HepG2 (cell line): ENCODE measurements around the gene SH3D19. TPM values are rescaled to one million over a fixed set of nuclear protein-coding genes. Genes with fewer than 3 reads are reported as not detected.
A peak's percentile ranks its signal among the peaks of the same experiment; 100 is the strongest.

Experiments used
- ATAC-seq: fragments of 200-7000 bp; cut with Tn5 transposase; 3 replicates; pipeline ENCODE4 v1.9.1; 2020; ENCODE audit warnings: mild to moderate bottlenecking, moderate library complexity
- BruUV-seq: library from RNA; stranded (reverse); fragments of 400-500 nt; replicated peaks from 2 replicates; lab custom pipeline; 2021; lab: Mats Ljungman, UMichigan
- CTCF ChIA-PET: fragments of 300-600 bp; formaldehyde crosslinking; extraction: SDS; loops from one replicate; lab custom pipeline; 2021; ENCODE audit warnings: low total read pairs, inconsistent platforms, low intra/inter-chr PET ratio; lab: Yijun Ruan, JAX
- POLR2A ChIA-PET: fragments of 350-600 bp; sonication (Branson Sonifier 250); formaldehyde crosslinking; loops from one replicate; lab custom pipeline; 2020; ENCODE audit warnings: antibody characterized with exemption, inconsistent platforms; lab: Yijun Ruan, JAX
- DNase-seq: peaks from one replicate; pipeline ENCODE4 v3.0.0-alpha.2; 2015; ENCODE audit warnings: low spot score
- FAIRE-seq: peaks from 3 replicates; lab custom pipeline; 2011; peaks lifted over from hg19 to GRCh38; lab: Jason Lieb, UNC
- H2AFZ ChIP-seq: one replicate; pipeline ENCODE4 v1.6.1; 2011; ENCODE audit warnings: low read length, inconsistent platforms
- H3K27ac ChIP-seq: fragments of 300-600 bp; 3 replicates; pipeline ENCODE4 v1.8.0; 2011; ENCODE audit warnings: mixed run types, mild to moderate bottlenecking, mixed read lengths, low read length, inconsistent platforms; ENCODE audit not compliant: insufficient read depth; ENCODE audit errors: extremely low read length
- H3K27me3 ChIP-seq, 2 experiments: fragments of 200-600 bp in 1 of 2; 2 replicates in 1 of 2; 3 replicates in 1 of 2; pipeline versions ENCODE4 v1.6.0 to v1.8.0; 2011; ENCODE audit warnings: low read length in 2 of 2, mild to moderate bottlenecking in 2 of 2, moderate library complexity in 2 of 2, inconsistent platforms in 1 of 2; ENCODE audit not compliant: insufficient read depth in 2 of 2, control insufficient read depth in 1 of 2
- H3K36me3 ChIP-seq, 2 experiments: fragments of 200-600 bp in 1 of 2; replicated peaks in 1 of 2; 2 replicates in 1 of 2; 3 replicates in 1 of 2; pipeline versions ENCODE4 v1.5.1 to v1.8.0; 2011; ENCODE audit warnings: low read length in 2 of 2, inconsistent platforms in 1 of 2; ENCODE audit not compliant: insufficient read depth in 2 of 2, control insufficient read depth in 1 of 2
- H3K4me1 ChIP-seq: 2 replicates; pipeline ENCODE4 v1.5.1; 2012; ENCODE audit warnings: low read length, inconsistent platforms; ENCODE audit not compliant: insufficient read depth
- H3K4me2 ChIP-seq: 2 replicates; pipeline ENCODE4 v1.6.0; 2011; ENCODE audit warnings: low read depth, low read length, inconsistent platforms
- H3K4me3 ChIP-seq, 3 experiments: fragments of 200-600 bp in 1 of 3; sonication (generic), shearing (Covaris generic) in 1 of 3; replicated peaks in 1 of 3; 2 replicates each; pipeline ENCODE4 v1.5.1; 2011 to 2016; ENCODE audit warnings: low read length in 3 of 3, inconsistent platforms in 2 of 3, low read depth in 2 of 3, mild to moderate bottlenecking in 2 of 3, control low read depth in 1 of 3, mixed read lengths in 1 of 3; ENCODE audit not compliant: insufficient read depth in 1 of 3
- H3K79me2 ChIP-seq: one replicate; pipeline ENCODE4 v1.6.1; 2011; ENCODE audit warnings: low read length, inconsistent platforms; ENCODE audit not compliant: insufficient read depth
- H3K9ac ChIP-seq: 2 replicates; pipeline ENCODE4 v1.6.0; 2011; ENCODE audit warnings: mild to moderate bottlenecking, low read depth, low read length, inconsistent platforms; ENCODE audit not compliant: insufficient read depth
- H3K9me3 ChIP-seq: 2 replicates; pipeline ENCODE4 v1.5.1; 2012; ENCODE audit warnings: mild to moderate bottlenecking, low read length
- H4K20me1 ChIP-seq: 2 replicates; pipeline ENCODE4 v1.6.0; 2011; ENCODE audit warnings: inconsistent platforms, mild to moderate bottlenecking, low read length, moderate library complexity; ENCODE audit not compliant: insufficient read depth
- CEBPB ChIP-seq: IDR thresholded peaks from 2 replicates; pipeline ENCODE4 v1.6.1; 2011; ENCODE audit warnings: low read depth, low read length, improper control_type of control experiment, borderline replicate concordance
- KLF15 ChIP-seq: sonication (generic); formaldehyde crosslinking; IDR thresholded peaks from 2 replicates; pipeline ENCODE4 v1.8.1; 2023; ENCODE audit warnings: borderline replicate concordance, mild to moderate bottlenecking, inconsistent platforms, missing genetic modification reagents, mixed read lengths
- MAFF ChIP-seq: IDR thresholded peaks from 2 replicates; pipeline ENCODE4 v1.6.1; 2011; ENCODE audit warnings: low read depth, low read length, improper control_type of control experiment
- MAFK ChIP-seq, 2 experiments: IDR thresholded peaks in 1 of 2; conservative IDR thresholded peaks in 1 of 2; 2 replicates each; pipeline ENCODE4 v1.6.1; 2011; ENCODE audit warnings: improper control_type of control experiment in 2 of 2, low read length in 2 of 2
- NFKBIZ ChIP-seq: IDR thresholded peaks from 2 replicates; pipeline ENCODE4 v1.6.1; 2018; ENCODE audit warnings: missing genetic modification reagents, missing compliant biosample characterization
- POLR2A ChIP-seq, 2 experiments: IDR thresholded peaks; 2 replicates each; pipeline ENCODE4 v1.6.1; 2011; ENCODE audit warnings: low read depth in 2 of 2, low read length in 2 of 2, mild to moderate bottlenecking in 1 of 2, moderate library complexity in 1 of 2; ENCODE audit not compliant: insufficient read depth in 1 of 2
- POLR2AphosphoS2 ChIP-seq: IDR thresholded peaks from 2 replicates; pipeline ENCODE4 v1.6.1; 2011; ENCODE audit warnings: low read depth, low read length, improper control_type of control experiment
- RBFOX2 ChIP-seq: fragments of 200-400 bp; formaldehyde crosslinking; IDR thresholded peaks from 2 replicates; pipeline ENCODE4 v1.6.1; 2017; ENCODE audit warnings: low read depth, mild to moderate bottlenecking, low read length
- RBM22 ChIP-seq: fragments of 200-400 bp; formaldehyde crosslinking; optimal IDR thresholded peaks from 2 replicates; pipeline ENCODE3; 2017; ENCODE audit warnings: mild to moderate bottlenecking, low read length, moderate library complexity
- WGBS: methylation state at CpG from one replicate; pipeline ENCODE4 v1.1.6; 2017; ENCODE audit warnings: low lambda C conversion rate; 5-methylcytosine and 5-hydroxymethylcytosine counted together
- in situ Hi-C: cut with HindIII; loops from 2 replicates; pipeline ENCODE4 v1.10.0; 2017; ENCODE audit warnings: low pct_unique_long_range_greater_than_20kb; ENCODE audit not compliant: extremely low pct_ligation_motif_present
- intact Hi-C: fragments of 100-400 bp; cut with micrococcal nuclease; formaldehyde crosslinking; loops from one replicate; pipeline ENCODE4 v1.10.0; 2022; ENCODE audit not compliant: unreplicated experiment
- polyA plus RNA-seq, 8 experiments: library from polyadenylated mRNA; depleted of rRNA in 3 of 8; stranded (reverse) in 7 of 8; unstranded in 1 of 8; fragments of >200 nt; fragmentation: Illumina TruSeq in 4 of 8; extraction: Trizol in 4 of 8; gene quantifications; 2 replicates each; pipeline versions ENCODE4 v1.2.1 to v1.2.3, GENCODE V29; 2011 to 2016; ENCODE audit warnings: low read depth in 4 of 8, missing spikeins in 1 of 8, mixed read lengths in 1 of 8; ENCODE audit not compliant: insufficient read depth in 1 of 8
- total RNA-seq, 5 experiments: library from RNA; depleted of rRNA; stranded (reverse); fragments of >200 nt; fragmentation: Illumina TruSeq; extraction: Trizol; gene quantifications; 2 replicates each; pipeline ENCODE4 v1.2.3, GENCODE V29; 2016; ENCODE audit warnings: low read depth in 1 of 5

Gene SH3D19
- total and polyA plus RNA-seq, 2 of the 13 experiments (the other 11 are each of a cell fraction or from before 2014, with no cell fraction given) = 31.2 to 38.0 TPM

DNA sequence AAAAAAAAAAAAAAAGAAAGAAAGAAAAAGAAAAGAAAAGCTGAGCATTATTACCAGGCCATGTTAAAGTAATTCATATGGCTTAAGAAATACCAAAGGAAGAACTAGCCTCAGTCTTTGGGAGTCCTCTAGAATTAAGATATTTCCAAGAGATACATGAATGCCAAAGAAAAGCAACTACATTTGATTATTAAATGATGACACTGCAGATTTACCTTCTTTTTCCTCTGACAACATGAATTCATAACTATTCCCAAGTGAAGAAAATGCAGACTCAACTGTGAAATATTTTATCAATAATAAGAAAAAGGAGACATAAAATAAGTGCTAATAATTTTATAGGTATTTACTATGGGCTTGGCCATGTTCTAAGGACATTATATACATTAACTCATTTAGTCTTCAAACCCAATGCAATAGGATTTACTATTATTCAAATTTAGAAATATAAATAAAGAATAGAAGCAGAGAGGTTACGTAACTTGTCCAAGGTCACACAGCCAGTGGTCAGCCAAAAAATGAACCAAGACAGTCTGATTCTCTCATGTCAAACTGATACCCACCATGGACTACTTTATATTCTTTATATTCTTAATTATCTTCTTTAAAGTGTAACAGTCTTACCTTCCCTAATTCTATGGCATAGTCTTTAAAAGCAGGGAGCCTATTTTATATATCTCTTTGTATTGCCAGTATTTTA lies 6.9 kb downstream of the SH3D19 start:
- CTCF ChIA-PET = no interaction called here
- no peaks in the 10 kb centered on the region for H3K9me3 ChIP-seq
- H2AFZ ChIP-seq = no peak overlapping the region
- no TSS peak for BruUV-seq
- no peak overlapping the region for H3K9ac ChIP-seq
- DNase-seq = no peak
- no peak overlapping the region for H3K4me2 ChIP-seq
- H3K4me1 ChIP-seq = peaks cover 88% of the 10 kb centered on the region
- H3K4me3 ChIP-seq = no peak overlapping the region
- no peak for FAIRE-seq
- peaks cover 71% of the 10 kb centered on the region for H4K20me1 ChIP-seq
- WGBS = 93% methylated on average over 1 of the region's 1 CpG
- H3K27ac ChIP-seq = no peak overlapping the region
- H3K79me2 ChIP-seq = peaks cover 100% of the 10 kb centered on the region
- intact Hi-C loops = no loop called here
- POLR2A ChIA-PET = no interaction called here
- H3K36me3 ChIP-seq = peaks cover 5 to 36% of the 10 kb centered on the region in 2 experiments
- in situ Hi-C loops = no loop called here
- ATAC-seq = no peak
- no peaks in the 10 kb centered on the region; a peak in 1 of 5 replicates for H3K27me3 ChIP-seq
- TF ChIP-seq RBFOX2 = peak; percentile 66
- TF ChIP-seq POLR2AphosphoS2 = peak; percentile 81; the same call in 1 of the 2 replicates
- TF ChIP-seq NFKBIZ = no peak
- peak; percentile 66 for TF ChIP-seq RBM22
- TF ChIP-seq CEBPB = 0 out of 2 replicates have a peak, but pooled peaks have one; percentile 15
- 0 out of 4 replicates have a peak, but pooled peaks of 1 of the 2 experiments have one; percentile 33 for TF ChIP-seq POLR2A (IDR thresholded peaks at IDR 0.05; ENCODE audit: insufficient read depth in 1 of 2, low read depth in 2 of 2, low read length in 2 of 2)
- TF ChIP-seq MAFF = peak; percentile 97
- TF ChIP-seq MAFK (conservative IDR thresholded peaks at IDR 0.05 in 1 of 2, IDR thresholded peaks at IDR 0.05 in 1 of 2; ENCODE audit: low read length in 2 of 2) = peak; percentile 96 to 98
- TF ChIP-seq KLF15 (CRISPR knock-in tag) = no peak
